ENCODE results near the gene SIAH2. TPM values are rescaled to one million over a fixed set of nuclear protein-coding genes. Genes with fewer than 3 reads are reported as not detected.
A peak's percentile ranks its signal among the peaks of the same experiment; 100 is the strongest.

Gene SIAH2
- total and polyA plus RNA-seq, 2 of the 8 experiments (the other 6 are each of a cell fraction or from before 2014, with no cell fraction given): 23.9 to 34.2 TPM

GRCh38 chr3:150703756-150704344 is 59.1 kb downstream of the SIAH2 start, which contains the start of gene ERICH6 (continued):
- no peak for TF ChIP-seq CHD7 (IDR thresholded peaks at IDR 0.05; ENCODE audit: insufficient replicate concordance, low read length)
- no peak for TF ChIP-seq ASH2L (IDR thresholded peaks at IDR 0.05; ENCODE audit: low read length)
- TF ChIP-seq NANOG (IDR thresholded peaks at IDR 0.05; ENCODE audit: insufficient read depth, low read depth, low read length, poor library complexity, severe bottlenecking): peak; percentile 39
- TF ChIP-seq CTBP2 (IDR thresholded peaks at IDR 0.05; ENCODE audit: borderline replicate concordance, insufficient read depth, insufficient read length, low read length): no peak
- TF ChIP-seq CTCF (IDR thresholded peaks at IDR 0.05; ENCODE audit: control extremely low read depth in 1 of 3, insufficient read depth in 1 of 3, low read depth in 1 of 3, low read length in 3 of 3): peak in 2 of 3 experiments; percentile 20 to 22; a peak in 2 of 4 replicates
- no peak for TF ChIP-seq SAP30 (IDR thresholded peaks at IDR 0.05; ENCODE audit: insufficient read depth, insufficient replicate concordance, low read length)
- no peak for TF ChIP-seq HDAC6 (IDR thresholded peaks at IDR 0.05; ENCODE audit: low read depth, low read length)
